Measurements from ENCODE around the gene CDC42BPB.
"Not testable (repeated sequence)": the region's sequence is repeated elsewhere in the genome, so short reads cannot be mapped to it uniquely, and the experiment has no call there.

Gene CDC42BPB

DNA sequence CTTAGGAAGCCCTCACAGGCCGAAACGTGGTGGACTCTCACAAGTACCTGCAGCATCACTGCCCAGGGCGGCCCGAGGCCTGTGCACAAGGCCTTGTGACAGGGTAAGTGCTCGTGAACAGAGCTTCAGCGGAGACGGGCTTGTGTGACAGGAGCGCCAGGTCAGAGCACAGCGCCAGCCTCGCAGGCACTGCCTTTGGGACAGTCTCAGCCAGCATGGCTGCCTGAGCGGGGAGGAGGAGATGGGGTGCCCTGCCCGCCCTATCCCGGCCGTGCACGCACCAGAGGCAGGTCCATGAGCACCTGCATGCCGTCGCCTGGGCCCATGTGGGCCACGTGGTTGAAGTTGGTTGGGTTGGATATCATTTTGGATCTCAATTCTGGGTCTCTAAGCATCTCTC, 118.0 kb downstream of the CDC42BPB start:
- no peak for DNase-seq

- DNase-seq = no peak
Measured at GRCh38 chr14:102938191-102938590, 119.2 kb downstream of the CDC42BPB start.

DNA sequence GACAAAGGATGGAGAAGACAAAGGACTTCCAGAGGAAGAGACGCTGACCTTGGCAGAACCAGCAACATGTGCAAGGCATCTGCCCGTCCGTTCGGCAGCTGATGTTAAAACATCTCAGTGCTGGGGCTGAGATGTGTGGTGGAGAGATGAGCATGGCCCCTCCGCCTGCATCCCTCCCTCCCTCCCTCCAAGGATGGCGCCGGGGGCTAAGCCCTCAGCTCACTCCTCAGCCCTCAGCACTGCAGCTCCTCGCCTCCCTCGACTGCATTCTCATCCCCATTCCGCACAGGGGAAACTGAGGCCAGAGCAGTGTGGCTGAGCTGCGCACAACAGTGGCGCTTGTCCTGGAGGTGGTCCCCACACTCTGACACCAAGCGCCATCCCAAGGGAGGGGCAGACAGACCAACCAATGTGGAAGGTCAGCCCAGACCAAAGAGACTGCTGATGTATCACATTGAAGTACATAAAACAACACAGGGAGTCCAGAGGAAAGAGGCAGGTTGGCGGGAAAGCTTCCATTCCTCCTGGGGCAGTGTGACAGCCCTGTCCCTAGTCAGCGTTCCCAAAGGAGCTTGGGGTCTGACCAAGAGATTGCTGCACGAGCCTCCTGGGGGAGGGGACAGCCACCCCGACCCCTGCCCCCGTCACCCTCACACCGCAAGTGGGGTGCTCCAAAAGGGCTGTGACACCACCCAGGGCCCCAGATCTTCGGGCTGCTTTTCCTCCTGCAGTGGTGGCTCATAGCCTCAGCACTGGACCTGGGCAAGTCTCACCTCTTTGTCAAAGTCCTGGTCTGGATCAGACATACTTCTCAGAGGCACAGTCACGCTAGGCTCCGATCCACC, 119.8 kb downstream of the CDC42BPB start:
- no peak for DNase-seq

- DNase-seq = no peak
Measured at GRCh38 chr14:102935756-102936155, 121.6 kb downstream of the CDC42BPB start.

DNA sequence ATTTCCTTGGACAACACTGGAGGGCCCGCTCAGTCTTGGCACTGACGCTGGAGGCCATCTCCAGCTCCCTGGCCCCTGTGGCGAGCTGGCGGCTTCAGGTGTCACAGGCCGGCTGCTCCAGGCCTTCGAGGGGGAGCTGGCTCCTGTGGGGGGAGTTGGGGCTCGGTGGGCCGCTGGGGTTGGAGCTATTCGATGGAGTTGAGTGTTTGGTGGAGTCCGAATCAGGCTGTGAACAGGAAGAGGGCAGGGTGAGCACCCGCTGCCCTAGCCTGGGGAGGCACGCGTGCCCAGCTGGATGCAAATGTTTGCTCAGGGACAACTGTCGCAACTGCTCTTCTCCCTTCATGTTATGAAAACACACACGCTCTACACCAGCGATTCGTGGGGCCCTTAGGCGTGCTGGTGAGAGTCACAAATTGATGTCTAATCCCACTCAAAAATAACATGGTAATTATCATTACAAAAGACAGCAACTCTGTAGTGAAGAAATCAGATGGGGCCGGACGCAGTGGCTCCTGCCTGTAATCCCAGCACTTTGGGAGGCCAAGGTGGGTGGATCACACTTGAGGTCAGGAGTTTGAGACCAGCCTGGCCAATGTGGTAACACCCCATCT, 123.6 kb downstream of the CDC42BPB start:
- no peak for DNase-seq

DNA sequence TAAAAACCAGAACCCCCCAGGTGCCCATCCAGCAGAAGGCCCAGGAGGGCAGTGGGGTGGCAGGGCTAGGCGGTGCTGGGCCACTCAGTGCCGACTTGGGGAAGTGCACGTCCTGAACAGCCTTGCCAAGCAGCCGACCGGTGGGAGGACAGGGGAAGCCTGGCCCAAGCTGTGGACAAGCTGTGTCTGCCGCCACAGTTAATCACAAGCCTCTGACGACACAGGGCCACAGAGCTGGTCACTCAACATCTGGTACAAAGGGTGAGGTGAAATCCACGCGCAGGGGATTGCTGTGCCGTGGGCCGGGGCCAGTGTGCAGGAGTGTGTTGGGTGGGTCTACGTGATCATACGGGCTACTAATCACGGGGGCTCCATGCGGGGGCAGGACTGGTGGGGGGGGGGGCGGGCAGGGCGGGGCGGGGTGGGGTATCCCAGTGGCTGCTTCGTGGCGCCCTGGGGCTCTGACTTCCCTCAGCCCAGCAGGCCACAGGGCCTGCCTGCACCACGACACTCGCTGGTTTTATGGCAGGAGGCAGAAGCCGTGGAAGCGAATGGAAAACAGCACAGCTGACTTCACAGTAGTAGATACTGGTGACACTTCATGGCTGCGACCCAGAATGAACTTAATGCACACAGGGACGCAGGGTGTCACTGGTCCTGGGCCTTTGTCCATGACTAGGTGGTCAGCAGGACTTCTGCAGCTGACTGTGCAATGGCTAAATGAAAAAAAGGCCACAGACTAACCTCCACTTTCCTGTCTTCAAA, 124.7 kb downstream of the CDC42BPB start:
- DNase-seq = no peak

DNA sequence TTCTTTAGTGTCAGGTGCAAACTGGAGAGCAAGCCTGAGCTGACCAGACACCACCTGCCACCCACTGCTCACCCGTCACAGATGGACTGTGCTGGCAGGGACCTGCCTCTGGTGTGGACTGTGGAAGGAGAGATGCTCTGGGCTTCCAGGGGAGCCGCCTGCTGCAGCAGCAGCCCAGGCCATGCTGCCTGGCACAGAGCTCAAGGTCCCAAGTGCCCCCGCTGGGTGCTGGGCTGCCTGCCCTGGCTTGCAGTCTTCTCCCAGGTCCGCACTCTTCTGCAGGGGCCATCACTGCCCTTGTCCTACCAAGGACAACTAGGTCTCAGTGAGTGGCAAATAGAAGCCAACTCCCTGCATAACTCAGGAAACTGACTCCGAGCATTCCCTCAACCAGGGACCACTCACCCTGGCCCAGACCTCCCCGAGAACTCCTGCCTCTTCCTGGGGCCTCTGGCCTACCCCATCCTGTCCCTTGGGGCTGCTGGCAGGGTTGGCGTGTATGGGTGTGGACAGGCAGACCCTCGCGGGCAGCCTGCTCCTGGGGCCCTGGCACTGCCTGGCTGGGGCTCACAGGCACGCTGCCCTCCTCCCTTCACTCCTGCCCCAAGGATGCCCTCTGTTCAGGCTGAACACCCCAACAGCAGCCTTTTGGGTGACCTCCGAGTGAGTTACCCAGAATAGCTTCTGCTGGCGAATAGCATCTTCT, 125.6 kb downstream of the CDC42BPB start:
- no peak for DNase-seq

DNA sequence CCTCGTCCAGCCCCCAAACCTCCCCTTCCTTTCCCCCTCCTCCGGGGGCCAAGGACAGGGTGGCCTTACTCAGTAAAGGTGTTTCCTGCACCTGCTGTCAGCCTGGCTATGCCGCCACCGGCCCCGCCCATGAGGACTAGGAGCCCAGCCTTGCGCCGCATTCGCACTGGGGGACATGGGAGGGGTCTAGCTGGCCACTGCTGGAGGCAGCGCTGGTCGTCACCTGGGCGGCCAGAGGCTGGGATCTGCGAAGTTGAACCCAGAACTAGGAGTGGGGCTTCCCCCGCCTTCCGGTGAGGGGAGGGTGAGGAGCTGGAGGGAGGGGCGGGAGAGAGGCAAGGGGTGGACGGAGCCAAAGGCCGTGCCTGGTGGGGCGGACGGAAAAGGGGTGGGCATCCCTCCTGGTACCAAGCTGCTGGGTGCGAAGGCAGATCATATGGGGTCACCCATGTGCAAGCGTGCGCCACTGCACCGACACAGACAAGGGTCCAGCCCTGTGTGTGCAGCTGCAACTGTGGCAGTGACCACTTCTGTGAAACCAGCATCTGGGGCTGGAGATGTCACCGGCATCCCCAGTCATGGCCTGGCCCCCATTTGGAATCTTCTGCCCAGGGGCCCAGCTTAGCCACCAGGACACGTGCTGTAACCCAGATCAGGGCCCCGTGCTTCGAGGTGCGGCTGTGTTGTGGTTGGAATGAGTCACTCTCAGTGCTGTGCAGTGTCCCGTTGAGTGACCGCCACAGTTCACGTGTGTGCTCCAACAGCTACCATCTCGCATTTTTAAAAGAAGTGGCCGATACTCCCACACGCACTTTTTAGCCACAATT, 126.4 kb downstream of the CDC42BPB start:
- no peak for DNase-seq

DNA sequence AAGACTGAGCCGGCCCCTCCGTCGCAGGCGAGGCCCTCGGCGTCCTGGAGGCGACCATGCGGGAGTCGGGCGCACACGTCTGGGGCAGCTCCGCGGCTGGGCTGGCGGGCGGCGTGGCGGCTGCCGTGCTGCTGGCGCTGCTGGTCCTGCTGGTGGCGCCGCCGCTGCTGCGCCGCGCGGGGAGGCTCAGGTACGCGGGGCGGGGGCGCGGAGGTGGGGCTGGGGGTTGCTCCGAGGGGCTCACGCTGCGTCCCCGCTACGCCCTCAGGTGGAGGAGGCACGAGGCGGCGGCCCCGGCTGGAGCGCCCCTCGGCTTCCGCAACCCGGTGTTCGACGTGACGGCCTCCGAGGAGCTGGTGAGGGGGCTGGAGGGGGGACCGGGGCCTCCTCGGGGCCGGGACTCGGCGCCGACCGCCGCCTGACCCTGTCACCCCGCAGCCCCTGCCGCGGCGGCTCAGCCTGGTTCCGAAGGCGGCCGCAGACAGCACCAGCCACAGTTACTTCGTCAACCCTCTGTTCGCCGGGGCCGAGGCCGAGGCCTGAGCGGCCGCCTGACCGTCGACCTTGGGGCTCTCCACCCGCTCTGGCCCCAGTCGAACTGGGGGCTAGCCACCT, 127.1 kb downstream of the CDC42BPB start:
- no peak for DNase-seq

DNA sequence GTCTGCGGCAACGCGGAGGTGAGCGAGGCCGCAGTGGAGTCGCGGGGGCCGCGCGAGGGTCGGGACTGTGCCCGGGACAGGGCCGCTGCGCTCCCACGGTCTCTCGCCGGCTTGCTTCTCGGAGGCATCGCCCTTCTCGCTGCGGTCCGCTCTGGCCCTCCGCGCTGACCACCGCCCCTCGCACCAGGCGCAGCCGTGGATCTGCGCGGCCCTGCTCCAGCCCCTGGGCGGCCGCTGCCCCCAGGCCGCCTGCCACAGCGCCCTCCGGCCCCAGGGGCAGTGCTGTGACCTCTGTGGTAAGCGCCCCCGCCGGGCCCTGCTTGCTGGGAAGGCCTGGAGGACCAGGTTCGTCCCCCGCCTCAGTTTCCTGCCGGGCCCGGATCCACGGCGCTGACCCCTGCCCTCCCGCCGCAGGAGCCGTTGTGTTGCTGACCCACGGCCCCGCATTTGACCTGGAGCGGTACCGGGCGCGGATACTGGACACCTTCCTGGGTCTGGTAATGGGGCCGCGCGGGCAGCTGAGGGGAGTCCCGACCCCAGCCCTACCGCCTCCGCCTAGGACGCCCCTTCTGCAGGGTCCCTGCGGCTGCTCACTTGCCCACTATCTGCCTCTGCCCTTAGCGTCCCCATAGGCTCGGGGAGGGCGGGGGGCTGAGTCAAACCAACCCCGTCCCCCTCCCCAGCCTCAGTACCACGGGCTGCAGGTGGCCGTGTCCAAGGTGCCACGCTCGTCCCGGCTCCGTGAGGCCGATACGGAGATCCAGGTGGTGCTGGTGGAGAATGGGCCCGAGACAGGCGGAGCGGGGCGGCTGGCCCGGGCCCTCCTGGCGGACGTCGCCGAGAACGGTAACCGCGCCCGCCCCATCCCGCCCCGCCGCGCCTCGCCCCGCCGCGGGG, 127.9 kb downstream of the CDC42BPB start:
- DNase-seq = no peak

- peak; percentile 76 for DNase-seq
Measured at GRCh38 chr14:102928412-102929240, 128.7 kb downstream of the CDC42BPB start.

GRCh38 chr14:102927878-102928411, 129.4 kb downstream of the CDC42BPB start:
- no peak for DNase-seq

GRCh38 chr14:102927346-102927877, 129.9 kb downstream of the CDC42BPB start:
- no peak for DNase-seq

DNA sequence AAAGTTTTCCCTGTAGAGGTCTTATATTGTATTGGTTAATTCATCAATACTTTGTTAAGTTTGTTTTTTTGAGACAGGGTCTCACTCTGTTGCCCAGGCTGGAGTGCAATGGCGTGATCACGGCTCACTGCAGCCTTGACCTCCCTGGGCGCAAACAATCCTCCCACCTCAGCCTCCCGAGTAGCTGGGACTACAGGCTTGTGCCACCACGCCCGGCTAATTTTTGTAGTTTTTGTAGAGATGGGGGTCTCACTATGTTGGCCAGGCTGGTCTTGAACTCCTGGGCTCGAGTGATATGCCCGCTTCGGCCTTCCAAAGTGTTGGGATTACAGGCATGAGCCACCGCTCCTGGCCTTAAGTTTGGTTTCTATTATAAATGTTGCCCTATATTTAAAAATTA, 130.5 kb downstream of the CDC42BPB start:
- not testable (repeated sequence) for DNase-seq

DNA sequence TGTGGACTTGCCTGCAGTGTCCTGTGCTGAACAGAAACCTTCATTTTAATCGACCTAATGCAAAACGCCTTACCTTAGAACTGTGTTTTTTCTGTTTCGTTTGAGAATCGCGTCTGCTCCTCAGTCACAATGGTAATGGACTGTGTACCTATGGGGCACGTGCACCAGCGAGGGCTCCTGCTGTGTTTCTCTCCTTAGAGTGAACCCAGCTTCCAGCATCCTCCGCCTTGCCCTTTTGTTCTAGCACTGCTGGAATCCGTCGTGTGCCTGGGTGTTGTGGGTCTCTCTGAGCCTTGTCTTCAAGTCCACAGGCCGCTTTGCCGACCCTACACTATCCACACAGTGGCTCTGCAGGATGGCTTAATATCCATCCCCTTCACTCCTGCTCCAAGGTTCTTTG, 131.2 kb downstream of the CDC42BPB start:
- DNase-seq = no peak

GRCh38 chr14:102925646-102926045, 131.7 kb downstream of the CDC42BPB start:
- DNase-seq = no peak

DNA sequence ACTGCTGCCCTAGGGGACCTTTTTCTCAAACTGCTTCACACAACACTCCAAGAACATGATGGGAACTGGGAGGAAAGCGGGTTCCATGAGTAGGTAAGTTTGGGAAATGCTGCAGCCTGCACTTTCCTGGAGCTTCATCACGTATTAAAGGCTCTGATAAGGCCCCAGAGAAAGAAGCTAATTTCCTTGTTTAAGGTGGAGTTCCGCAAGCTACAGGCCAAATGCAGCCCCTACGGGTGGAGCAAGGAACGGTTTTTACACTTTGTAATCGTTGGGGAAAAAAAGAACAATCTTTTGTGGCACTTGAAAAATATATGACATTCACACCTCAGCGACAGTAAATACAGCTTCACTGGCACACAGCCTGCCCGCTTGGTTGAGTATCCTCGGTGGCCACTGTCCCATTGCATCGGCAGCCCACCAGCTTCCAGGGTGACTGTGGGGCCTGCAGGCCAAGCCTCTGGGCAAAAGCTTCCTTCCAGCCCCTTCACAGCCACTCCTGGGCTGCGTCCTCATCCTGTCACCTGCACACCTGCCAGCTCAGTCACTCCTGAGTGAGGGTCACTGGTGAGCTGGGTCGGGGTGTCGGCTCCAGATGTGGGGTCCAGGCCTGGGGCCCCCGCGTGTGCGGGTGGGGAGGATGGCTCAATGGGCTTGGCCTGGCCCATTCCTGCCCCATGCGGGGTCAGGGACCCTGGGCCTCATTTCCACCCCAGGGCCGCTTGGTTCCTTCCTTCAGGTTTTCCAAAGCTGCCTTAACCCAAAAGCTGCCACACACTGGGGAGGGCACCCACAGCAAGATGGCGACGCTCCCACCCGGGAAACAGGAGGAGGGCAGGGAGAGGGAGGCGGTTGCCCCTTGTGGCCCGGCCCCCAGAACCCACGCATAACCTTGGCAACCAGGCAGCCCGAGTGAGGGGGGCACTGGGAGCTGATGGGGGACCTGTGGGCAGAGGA, 132.4 kb downstream of the CDC42BPB start:
- no peak for DNase-seq

GRCh38 chr14:102923925-102924486, 133.3 kb downstream of the CDC42BPB start:
- DNase-seq = no peak

Data from activated naive CD4-positive, alpha-beta T cell treated with Interleukin-2 at 50 U/mL for 16 hours (primary cell).